Parathyroid adenoma (tissue), 2 donors: ENCODE results near the gene GASK1B.

ENCODE experiments used
- H2AFZ ChIP-seq: fragments of 300-600 bp; sonication (generic); one replicate; pipeline ENCODE4 v1.7.0; 2017; ENCODE audit warnings: antibody characterized with exemption, mild to moderate bottlenecking
- H3K27ac ChIP-seq: fragments of 300-600 bp; sonication (generic); one replicate; pipeline ENCODE4 v1.7.0; 2017
- H3K27me3 ChIP-seq: fragments of 300-600 bp; sonication (generic); one replicate; pipeline ENCODE4 v1.7.0; 2017; ENCODE audit warnings: low read length; ENCODE audit not compliant: control insufficient read depth, insufficient read depth
- H3K36me3 ChIP-seq: fragments of 300-600 bp; sonication (generic); one replicate; pipeline ENCODE4 v1.7.0; 2017; ENCODE audit warnings: low read length; ENCODE audit not compliant: control insufficient read depth, insufficient read depth
- H3K4me1 ChIP-seq: fragments of 300-600 bp; sonication (generic); one replicate; pipeline ENCODE4 v1.7.0; 2017; ENCODE audit warnings: control low read depth
- H3K4me2 ChIP-seq: fragments of 300-600 bp; sonication (generic); one replicate; pipeline ENCODE4 v1.7.0; 2017; ENCODE audit warnings: low read length
- H3K4me3 ChIP-seq: fragments of 300-600 bp; sonication (generic); one replicate; pipeline ENCODE4 v1.7.0; 2017; ENCODE audit warnings: low read depth, low read length
- H3K79me2 ChIP-seq: fragments of 300-600 bp; sonication (generic); one replicate; pipeline ENCODE4 v1.7.0; 2017; ENCODE audit warnings: control low read depth
- H3K9ac ChIP-seq: fragments of 300-600 bp; sonication (generic); one replicate; pipeline ENCODE4 v1.7.0; 2017; ENCODE audit warnings: mild to moderate bottlenecking
- H3K9me3 ChIP-seq: fragments of 300-600 bp; sonication (generic); one replicate; pipeline ENCODE4 v1.7.0; 2017; ENCODE audit warnings: low read length; ENCODE audit not compliant: control insufficient read depth
- CTCF ChIP-seq: fragments of 300-600 bp; sonication (generic); IDR thresholded peaks from one replicate; pipeline ENCODE4 v1.7.0; 2017; ENCODE audit warnings: antibody characterized with exemption, mild to moderate bottlenecking
- donor health status: primary hyperparathyroidism.

GASK1B gene

DNA sequence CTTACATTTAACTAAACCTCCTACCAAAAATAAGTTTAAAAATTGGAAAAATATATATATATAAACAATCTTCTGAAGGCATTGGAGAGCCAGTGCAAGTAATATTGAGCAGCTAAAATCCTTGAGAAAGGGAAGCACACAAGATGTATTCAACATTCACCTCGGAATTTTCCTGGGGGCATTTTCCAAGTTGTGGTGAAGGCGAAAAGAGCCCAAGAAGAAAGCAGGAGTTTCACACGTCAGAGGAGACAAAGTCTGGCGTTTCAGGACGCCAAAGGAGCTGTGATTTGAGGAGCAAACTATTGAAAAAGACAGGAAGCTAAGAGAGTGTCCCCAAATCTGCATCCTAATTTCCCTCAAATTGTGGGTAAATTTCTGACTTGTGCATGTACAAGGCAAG lies 9.1 kb upstream of the GASK1B start:
- H3K4me1 ChIP-seq, result no peaks in the 10 kb centered on the region

DNA sequence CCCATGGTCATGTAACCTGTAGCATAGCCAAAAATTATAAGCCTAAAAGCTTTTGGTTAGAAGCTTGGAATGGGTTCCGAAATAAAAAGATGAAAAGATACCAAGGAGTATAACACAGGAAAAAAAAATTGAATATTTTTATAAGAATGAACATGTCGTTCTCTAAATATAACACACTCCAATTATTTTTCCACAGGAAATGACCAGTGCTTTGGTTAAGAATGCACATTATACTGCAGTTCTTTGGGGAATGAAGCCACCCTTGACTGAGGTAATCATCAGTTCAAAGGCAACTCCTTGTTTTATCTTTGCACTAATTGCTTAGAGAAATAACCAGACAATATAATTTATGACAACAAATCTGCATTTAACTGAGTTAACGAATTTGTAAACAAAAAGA lies 6.6 kb upstream of the GASK1B start:
- Histone ChIP-seq H3K27me3 (no peaks in the 10 kb centered on the region), H3K27ac (no peak overlapping the region), H2AFZ (no peak overlapping the region), H3K9me3 (no peaks in the 10 kb centered on the region), H3K36me3 (no peaks in the 10 kb centered on the region), H3K4me1 (no peaks in the 10 kb centered on the region), H3K9ac (no peak overlapping the region), H3K4me3 (no peak overlapping the region), H3K4me2 (no peak overlapping the region), H3K79me2 (no peaks in the 10 kb centered on the region)
- TF ChIP-seq CTCF, result no peak

More for the DNA sequence above, 9.1 kb upstream of the GASK1B start:
- Histone ChIP-seq H2AFZ (no peak overlapping the region), H3K4me3 (no peak overlapping the region), H3K9ac (no peak overlapping the region), H3K9me3 (no peaks in the 10 kb centered on the region), H3K27ac (no peak overlapping the region), H3K4me2 (no peak overlapping the region), H3K36me3 (no peaks in the 10 kb centered on the region), H3K27me3 (no peaks in the 10 kb centered on the region), H3K79me2 (no peaks in the 10 kb centered on the region)
- TF ChIP-seq CTCF, result no peak

DNA sequence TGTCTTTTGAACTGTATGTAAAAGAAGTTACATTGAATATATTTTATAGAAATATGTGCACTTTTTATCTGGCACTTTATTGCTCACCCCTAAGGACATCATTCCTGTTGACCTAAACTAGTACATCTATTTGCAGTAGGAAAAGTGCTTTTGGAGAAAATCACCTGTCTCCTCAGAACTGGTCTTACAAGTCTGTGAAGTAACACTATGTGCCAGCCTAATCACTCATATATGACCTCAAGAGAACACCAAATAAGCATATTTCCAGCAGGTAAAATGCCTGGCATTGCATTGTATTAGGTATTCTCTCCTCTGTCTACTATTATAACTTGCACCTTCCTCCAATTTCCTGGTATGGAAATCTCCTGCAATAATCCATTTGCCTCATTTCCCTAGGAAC lies 4.0 kb upstream of the GASK1B start:
- no peaks in the 10 kb centered on the region for H3K4me1 ChIP-seq
- no peaks in the 10 kb centered on the region for H3K9me3 ChIP-seq
- H2AFZ ChIP-seq, result no peak overlapping the region
- no peaks in the 10 kb centered on the region for H3K36me3 ChIP-seq
- TF ChIP-seq CTCF, result no peak
- H3K4me3 ChIP-seq, result no peak overlapping the region
- no peaks in the 10 kb centered on the region for H3K79me2 ChIP-seq
- H3K27me3 ChIP-seq, result no peaks in the 10 kb centered on the region
- no peak overlapping the region for H3K27ac ChIP-seq
- H3K9ac ChIP-seq, result no peak overlapping the region
- H3K4me2 ChIP-seq, result no peak overlapping the region

DNA sequence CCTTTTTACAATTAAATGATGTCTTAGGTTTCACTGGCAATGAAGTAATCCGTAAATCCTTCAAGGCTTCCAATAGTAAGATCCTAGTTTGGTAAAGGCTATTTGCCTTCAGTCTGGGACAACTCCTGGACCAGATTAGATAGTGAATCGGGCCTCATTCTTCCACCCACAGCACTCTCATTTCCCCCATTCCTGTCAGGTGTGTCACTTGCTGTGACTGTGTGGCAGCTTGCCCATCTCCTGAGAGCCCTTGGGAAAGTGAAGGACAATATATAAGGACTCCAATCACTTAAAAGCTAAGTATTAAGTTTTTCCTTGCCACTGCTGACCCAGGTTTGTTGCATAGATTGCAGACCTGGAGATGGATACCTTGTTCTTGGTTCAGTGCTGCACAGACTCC lies 3.3 kb upstream of the GASK1B start:
- H3K4me1 ChIP-seq, result no peaks in the 10 kb centered on the region
- no peaks in the 10 kb centered on the region for H3K36me3 ChIP-seq
- no peak overlapping the region for H2AFZ ChIP-seq
- H3K9me3 ChIP-seq, result no peaks in the 10 kb centered on the region
- no peaks in the 10 kb centered on the region for H3K79me2 ChIP-seq
- no peaks in the 10 kb centered on the region for H3K27me3 ChIP-seq
- no peak overlapping the region for H3K27ac ChIP-seq
- no peak for TF ChIP-seq CTCF
- no peak overlapping the region for H3K9ac ChIP-seq
- no peak overlapping the region for H3K4me2 ChIP-seq
- H3K4me3 ChIP-seq, result no peak overlapping the region

GRCh38 chr4:158170691-158171561 lies 1.9 kb downstream of the GASK1B start:
- peak overlapping the region; percentile 52 for H3K4me3 ChIP-seq
- H3K4me1 ChIP-seq, result no peaks in the 10 kb centered on the region
- TF ChIP-seq CTCF, result peak; percentile 10
- no peak overlapping the region for H2AFZ ChIP-seq
- H3K27ac ChIP-seq, result peak overlapping the region; percentile 57
- peak overlapping the region; percentile 26 for H3K4me2 ChIP-seq
- no peaks in the 10 kb centered on the region for H3K36me3 ChIP-seq
- no peaks in the 10 kb centered on the region for H3K79me2 ChIP-seq
- H3K9me3 ChIP-seq, result no peaks in the 10 kb centered on the region
- H3K27me3 ChIP-seq, result no peaks in the 10 kb centered on the region
- no peak overlapping the region for H3K9ac ChIP-seq
